HepG2 (cell line): ENCODE measurements around the gene SCRG1.

ENCODE experiments used
- BHLHE40 ChIP-seq: IDR thresholded peaks from 2 replicates; pipeline ENCODE4 v1.6.1; 2011; ENCODE audit warnings: low read length, improper control_type of control experiment
- EED ChIP-seq: sonication (generic); formaldehyde crosslinking; IDR thresholded peaks from 2 replicates; pipeline ENCODE4 v1.5.0; 2020; ENCODE audit warnings: mild to moderate bottlenecking, missing genetic modification reagents
- FOXJ3 ChIP-seq: sonication (generic); formaldehyde crosslinking; IDR thresholded peaks from 2 replicates; pipeline ENCODE4 v1.4.0; 2020; ENCODE audit warnings: missing genetic modification reagents, mild to moderate bottlenecking, borderline replicate concordance
- NFIC ChIP-seq: IDR thresholded peaks from 2 replicates; pipeline ENCODE4 v1.6.1; 2012; ENCODE audit warnings: mild to moderate bottlenecking, low read length, inconsistent platforms
- POLR2AphosphoS5 ChIP-seq: IDR thresholded peaks from 2 replicates; pipeline ENCODE4 v1.6.1; 2012; ENCODE audit warnings: low read depth, low read length
- ZNF44 ChIP-seq: sonication (generic); formaldehyde crosslinking; IDR thresholded peaks from 2 replicates; pipeline ENCODE4 v1.5.1; 2020; ENCODE audit warnings: mild to moderate bottlenecking, missing genetic modification reagents

DNA sequence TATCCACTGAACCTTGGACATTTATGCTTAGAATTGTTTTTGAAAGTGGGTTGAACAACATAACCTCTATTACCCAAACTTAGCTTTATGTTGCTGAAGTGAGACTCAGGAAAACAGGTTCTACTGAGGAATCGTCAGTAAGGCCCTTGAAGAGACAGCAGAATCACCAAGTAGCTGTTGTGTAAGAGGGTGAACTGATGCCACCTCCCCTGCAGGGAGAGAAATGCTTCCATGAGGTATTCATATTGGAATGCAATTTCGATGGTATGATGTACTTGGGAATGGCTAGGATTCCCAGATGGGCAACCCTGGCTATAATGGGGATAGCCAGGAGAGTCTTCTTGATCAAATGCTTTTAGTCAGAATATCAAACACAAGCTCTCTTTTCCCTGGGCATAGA is 4.1 kb upstream of the SCRG1 start:
- TF ChIP-seq NFIC: no peak
- TF ChIP-seq POLR2AphosphoS5: no peak
- TF ChIP-seq EED (CRISPR knock-in tag): no peak
- no peak for TF ChIP-seq BHLHE40
- no peak for TF ChIP-seq ZNF44 (CRISPR knock-in tag)
- no peak for TF ChIP-seq FOXJ3 (CRISPR knock-in tag)
